NT2/D1 (cell line): ENCODE measurements around the gene PSEN1.
"Not testable (repeated sequence)": the region's sequence is repeated elsewhere in the genome, so short reads cannot be mapped to it uniquely, and the experiment has no call there.

Experiments
- YY1 ChIP-seq: IDR thresholded peaks from 2 replicates; pipeline ENCODE4 v1.6.1; 2011; ENCODE audit not compliant: insufficient read length, insufficient read depth
- ZNF274 ChIP-seq: IDR thresholded peaks from 2 replicates; pipeline ENCODE4 v1.6.1; 2011; ENCODE audit warnings: mild to moderate bottlenecking, low read depth, low read length

DNA sequence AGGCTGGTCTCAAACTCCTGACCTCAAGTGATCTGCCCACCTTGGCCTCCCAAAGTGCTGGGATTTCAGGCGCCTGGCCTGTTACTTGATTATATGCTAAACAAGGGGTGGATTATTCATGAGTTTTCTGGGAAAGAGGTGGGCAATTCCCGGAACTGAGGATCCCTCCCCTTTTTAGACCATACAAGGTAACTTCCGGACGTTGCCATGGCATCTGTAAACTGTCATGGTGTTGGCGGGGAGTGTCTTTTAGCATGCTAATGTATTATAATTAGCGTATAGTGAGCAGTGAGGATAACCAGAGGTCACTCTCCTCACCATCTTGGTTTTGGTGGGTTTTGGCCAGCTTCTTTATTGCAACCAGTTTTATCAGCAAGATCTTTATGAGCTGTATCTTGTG, 33.5 kb downstream of the PSEN1 start:
- not testable (repeated sequence) for TF ChIP-seq YY1, ZNF274
